Measurements from ENCODE around the gene SYTL1. TPM values are rescaled to one million over a fixed set of nuclear protein-coding genes. Genes with fewer than 3 reads are reported as not detected.

Gene SYTL1
- total and polyA plus RNA-seq, 9 of the 15 experiments (the other 6 are each of a cell fraction or from before 2014, with no cell fraction given) = 0.04 to 9.3 (median 1.7) TPM

DNA sequence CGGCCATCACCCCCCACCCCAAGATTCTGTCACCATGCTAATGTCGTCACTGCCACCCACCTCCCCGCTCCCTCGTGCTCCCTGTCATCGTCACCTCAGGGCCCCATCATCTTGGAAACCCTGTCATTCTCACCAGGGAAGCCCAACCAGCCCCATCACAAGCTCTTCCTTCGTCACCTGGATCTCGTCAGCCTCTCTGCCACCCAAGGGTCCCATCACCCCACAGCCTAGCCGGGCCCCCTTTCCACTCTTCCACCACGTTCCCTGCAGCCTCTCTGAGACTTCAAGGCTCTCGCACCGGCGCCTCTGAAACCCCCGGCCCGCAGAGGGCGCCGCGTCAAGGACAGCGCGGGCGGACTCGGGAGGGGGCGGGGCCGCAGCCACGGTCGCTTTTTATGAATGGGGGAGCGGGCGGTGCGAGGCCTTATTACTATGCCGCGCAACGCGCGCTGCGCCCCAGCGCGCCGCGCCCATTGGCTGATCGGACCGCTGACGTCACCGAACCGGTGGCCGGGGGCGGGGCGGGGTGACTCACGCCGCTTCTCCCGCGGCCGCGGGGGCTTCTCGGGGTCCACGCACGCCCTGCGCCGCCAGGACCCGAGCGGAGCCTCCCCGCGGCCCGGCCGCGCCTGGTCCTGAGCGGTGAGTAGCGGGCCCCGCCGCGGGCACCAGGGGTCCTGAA lies 50.4 kb downstream of the SYTL1 start, which contains the start of gene GPR3 (continued):
- TF ChIP-seq, protein P1, sequence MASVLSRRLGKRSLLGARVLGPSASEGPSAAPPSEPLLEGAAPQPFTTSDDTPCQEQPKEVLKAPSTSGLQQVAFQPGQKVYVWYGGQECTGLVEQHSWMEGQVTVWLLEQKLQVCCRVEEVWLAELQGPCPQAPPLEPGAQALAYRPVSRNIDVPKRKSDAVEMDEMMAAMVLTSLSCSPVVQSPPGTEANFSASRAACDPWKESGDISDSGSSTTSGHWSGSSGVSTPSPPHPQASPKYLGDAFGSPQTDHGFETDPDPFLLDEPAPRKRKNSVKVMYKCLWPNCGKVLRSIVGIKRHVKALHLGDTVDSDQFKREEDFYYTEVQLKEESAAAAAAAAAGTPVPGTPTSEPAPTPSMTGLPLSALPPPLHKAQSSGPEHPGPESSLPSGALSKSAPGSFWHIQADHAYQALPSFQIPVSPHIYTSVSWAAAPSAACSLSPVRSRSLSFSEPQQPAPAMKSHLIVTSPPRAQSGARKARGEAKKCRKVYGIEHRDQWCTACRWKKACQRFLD (CRISPR knock-in tag; IDR thresholded peaks at IDR 0.05) = no peak
- TF ChIP-seq ZC3H8 (IDR thresholded peaks at IDR 0.05) = no peak
- TF ChIP-seq HDGF (IDR thresholded peaks at IDR 0.05) = no peak; the same call in 1 of the 2 replicates
- TF ChIP-seq GATA2 (CRISPR knock-in tag; IDR thresholded peaks at IDR 0.05) = no peak
- no peak for TF ChIP-seq ZNF561 (CRISPR knock-in tag; conservative IDR thresholded peaks at IDR 0.05)
- no peak for TF ChIP-seq ZNF75A (CRISPR knock-in tag; IDR thresholded peaks at IDR 0.05)
- TF ChIP-seq RCOR1 (IDR thresholded peaks at IDR 0.05; ENCODE audit: borderline replicate concordance in 1 of 2, low read depth in 2 of 2, low read length in 2 of 2) = peak in 1 of 2 experiments; percentile 71; a peak in 2 of 4 replicates
- no peak for TF ChIP-seq E4F1 (CRISPR knock-in tag; IDR thresholded peaks at IDR 0.05; ENCODE audit: borderline replicate concordance)
- 0 out of 2 replicates have a peak, but pooled peaks have one; percentile 44 for TF ChIP-seq MYBL2 (IDR thresholded peaks at IDR 0.05; ENCODE audit: low read depth)
- TF ChIP-seq MYBL2 (CRISPR knock-in tag; IDR thresholded peaks at IDR 0.05; ENCODE audit: borderline replicate concordance) = no peak
- TF ChIP-seq ZNF274 (IDR thresholded peaks at IDR 0.05; ENCODE audit: borderline replicate concordance, low read depth, low read length) = no peak
- TF ChIP-seq ARNT (IDR thresholded peaks at IDR 0.05) = peak; percentile 30 to 68; a peak in 2 of 4 replicates
- TF ChIP-seq CREB3 (tag; conservative IDR thresholded peaks at IDR 0.05; ENCODE audit: low read depth) = no peak
- TF ChIP-seq ELF2 (CRISPR knock-in tag; IDR thresholded peaks at IDR 0.05) = no peak
- no peak for TF ChIP-seq YBX1 (IDR thresholded peaks at IDR 0.05)
- TF ChIP-seq, protein P2, sequence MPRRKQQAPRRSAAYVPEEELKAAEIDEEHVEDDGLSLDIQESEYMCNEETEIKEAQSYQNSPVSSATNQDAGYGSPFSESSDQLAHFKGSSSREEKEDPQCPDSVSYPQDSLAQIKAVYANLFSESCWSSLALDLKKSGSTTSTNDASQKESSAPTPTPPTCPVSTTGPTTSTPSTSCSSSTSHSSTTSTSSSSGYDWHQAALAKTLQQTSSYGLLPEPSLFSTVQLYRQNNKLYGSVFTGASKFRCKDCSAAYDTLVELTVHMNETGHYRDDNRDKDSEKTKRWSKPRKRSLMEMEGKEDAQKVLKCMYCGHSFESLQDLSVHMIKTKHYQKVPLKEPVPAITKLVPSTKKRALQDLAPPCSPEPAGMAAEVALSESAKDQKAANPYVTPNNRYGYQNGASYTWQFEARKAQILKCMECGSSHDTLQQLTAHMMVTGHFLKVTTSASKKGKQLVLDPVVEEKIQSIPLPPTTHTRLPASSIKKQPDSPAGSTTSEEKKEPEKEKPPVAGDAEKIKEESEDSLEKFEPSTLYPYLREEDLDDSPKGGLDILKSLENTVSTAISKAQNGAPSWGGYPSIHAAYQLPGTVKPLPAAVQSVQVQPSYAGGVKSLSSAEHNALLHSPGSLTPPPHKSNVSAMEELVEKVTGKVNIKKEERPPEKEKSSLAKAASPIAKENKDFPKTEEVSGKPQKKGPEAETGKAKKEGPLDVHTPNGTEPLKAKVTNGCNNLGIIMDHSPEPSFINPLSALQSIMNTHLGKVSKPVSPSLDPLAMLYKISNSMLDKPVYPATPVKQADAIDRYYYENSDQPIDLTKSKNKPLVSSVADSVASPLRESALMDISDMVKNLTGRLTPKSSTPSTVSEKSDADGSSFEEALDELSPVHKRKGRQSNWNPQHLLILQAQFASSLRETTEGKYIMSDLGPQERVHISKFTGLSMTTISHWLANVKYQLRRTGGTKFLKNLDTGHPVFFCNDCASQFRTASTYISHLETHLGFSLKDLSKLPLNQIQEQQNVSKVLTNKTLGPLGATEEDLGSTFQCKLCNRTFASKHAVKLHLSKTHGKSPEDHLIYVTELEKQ (CRISPR knock-in tag; IDR thresholded peaks at IDR 0.05) = no peak
- peak; percentile 68 to 89 (median 84) for TF ChIP-seq CTCF (IDR thresholded peaks at IDR 0.05 in 2 of 3, conservative IDR thresholded peaks at IDR 0.05 in 1 of 3; ENCODE audit: insufficient read depth in 2 of 3, low read depth in 1 of 3, low read length in 3 of 3)
- TF ChIP-seq ZFP36 (IDR thresholded peaks at IDR 0.05; ENCODE audit: low read depth, low read length, partially characterized antibody) = no peak

Data from K562 (cell line).